Body of pancreas (tissue), 4 donors: Measurements from ENCODE around the gene SCGB1D1. TPM values are rescaled to one million over a fixed set of nuclear protein-coding genes. Genes with fewer than 3 reads are reported as not detected.

Experiments used
- ATAC-seq: fragments of 150-250 bp; one replicate; pipeline ENCODE4 v1.9.1; 2016
- DNase-seq, 4 donors: peaks; one replicate each; pipeline ENCODE4 v3.0.0-alpha.2; 2019
- H3K27ac ChIP-seq, 4 donors: fragments of 200-600 bp; sonication (generic); 1 replicate in 3 of 4; 2 replicates in 1 of 4; pipeline versions ENCODE4 v1.5.1 to v1.6.1; 2016 to 2019; ENCODE audit warnings: mild to moderate bottlenecking in 1 of 4, mixed read lengths in 1 of 4, moderate library complexity in 1 of 4
- H3K27me3 ChIP-seq, 2 donors: fragments of 200-600 bp; sonication (generic); one replicate each; pipeline ENCODE4 v1.6.0; 2016; ENCODE audit warnings: mild to moderate bottlenecking in 1 of 2
- H3K36me3 ChIP-seq, 2 donors: fragments of 200-600 bp; sonication (generic); replicated peaks in 1 of 2; 2 replicates each; pipeline ENCODE4 v1.5.1; 2016; ENCODE audit warnings: low read depth in 2 of 2; ENCODE audit not compliant: insufficient read depth in 1 of 2
- H3K4me1 ChIP-seq: fragments of 200-600 bp; sonication (generic); one replicate; pipeline ENCODE4 v1.6.0; 2016
- H3K4me3 ChIP-seq, 2 donors: fragments of 200-600 bp; sonication (generic); 1 replicate in 1 of 2; 2 replicates in 1 of 2; pipeline ENCODE4 v1.5.1; 2016 to 2019
- H3K9me3 ChIP-seq, 3 donors: fragments of 200-600 bp; sonication (generic); 1 replicate in 2 of 3; 2 replicates in 1 of 3; pipeline ENCODE4 v1.5.1; 2016
- POLR2A ChIP-seq, 3 donors: fragments of 450-650 bp; IDR thresholded peaks; one replicate each; pipeline ENCODE4 v1.6.1; 2016; ENCODE audit warnings: antibody characterized with exemption in 3 of 3, mild to moderate bottlenecking in 2 of 3
- WGBS, 2 donors: methylation state at CpG; one replicate each; pipeline ENCODE4 v1.1.5; 2017; 5-methylcytosine and 5-hydroxymethylcytosine counted together
- intact Hi-C: fragments of 100-400 bp; cut with DNase I; formaldehyde crosslinking; loops from one replicate; pipeline ENCODE4 v1.15.1; 2023
- total RNA-seq, 2 donors: library from RNA; depleted of rRNA; stranded (reverse); fragments of >200 nt; gene quantifications; one replicate each; pipeline ENCODE4 v1.1.0, GENCODE V29; 2016
- TF ChIP-seq, protein P1 (sequence below), 7 experiments: fragments of 450-650 bp in 4 of 7; fragments of 200-600 bp in 3 of 7; sonication (generic) in 3 of 7; IDR thresholded peaks; one replicate each; pipeline ENCODE4 v1.5.1; 2016 to 2019; ENCODE audit warnings: antibody characterized with exemption in 7 of 7

SCGB1D1 gene, protein sequence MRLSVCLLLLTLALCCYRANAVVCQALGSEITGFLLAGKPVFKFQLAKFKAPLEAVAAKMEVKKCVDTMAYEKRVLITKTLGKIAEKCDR
- not detected for total RNA-seq

DNA sequence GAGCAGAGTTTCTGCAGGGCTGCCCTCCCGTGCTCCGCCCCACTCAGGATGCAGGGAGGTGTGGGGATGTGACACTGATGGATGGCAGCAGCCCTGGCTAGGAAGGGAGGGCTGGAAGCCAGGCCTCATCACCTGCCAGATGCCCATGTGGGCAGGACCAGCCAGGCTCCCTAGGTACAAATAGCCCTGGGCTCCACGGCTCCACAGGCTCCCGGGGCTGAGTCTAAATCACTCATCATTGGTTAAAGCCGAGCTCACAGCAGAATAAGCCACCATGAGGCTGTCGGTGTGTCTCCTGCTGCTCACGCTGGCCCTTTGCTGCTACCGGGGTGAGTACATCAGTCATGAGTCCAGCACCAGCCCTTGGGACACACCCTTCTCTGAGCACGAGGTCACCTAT is at the start of gene SCGB1D1:
TSS of gene SCGB1D1 (plus strand) at position 206 of the 400 bp plus-strand sequence. CDS start at position 275, 69 bp downstream.
- DNase-seq, result no peak
- WGBS, 2 donors, result 45% methylated on average over 5 to 9 of the region's 9 CpGs
- Histone ChIP-seq H3K27ac (no peak within 1 kb of the TSS), H3K27me3 (no peaks in the 10 kb centered on the region), H3K9me3 (no peaks in the 10 kb centered on the region), H3K36me3 (no peaks in the 10 kb centered on the region), H3K4me3 (no peak within 1 kb of the TSS), H3K4me1 (no peaks in the 10 kb centered on the region)
- TF ChIP-seq, protein P1, sequence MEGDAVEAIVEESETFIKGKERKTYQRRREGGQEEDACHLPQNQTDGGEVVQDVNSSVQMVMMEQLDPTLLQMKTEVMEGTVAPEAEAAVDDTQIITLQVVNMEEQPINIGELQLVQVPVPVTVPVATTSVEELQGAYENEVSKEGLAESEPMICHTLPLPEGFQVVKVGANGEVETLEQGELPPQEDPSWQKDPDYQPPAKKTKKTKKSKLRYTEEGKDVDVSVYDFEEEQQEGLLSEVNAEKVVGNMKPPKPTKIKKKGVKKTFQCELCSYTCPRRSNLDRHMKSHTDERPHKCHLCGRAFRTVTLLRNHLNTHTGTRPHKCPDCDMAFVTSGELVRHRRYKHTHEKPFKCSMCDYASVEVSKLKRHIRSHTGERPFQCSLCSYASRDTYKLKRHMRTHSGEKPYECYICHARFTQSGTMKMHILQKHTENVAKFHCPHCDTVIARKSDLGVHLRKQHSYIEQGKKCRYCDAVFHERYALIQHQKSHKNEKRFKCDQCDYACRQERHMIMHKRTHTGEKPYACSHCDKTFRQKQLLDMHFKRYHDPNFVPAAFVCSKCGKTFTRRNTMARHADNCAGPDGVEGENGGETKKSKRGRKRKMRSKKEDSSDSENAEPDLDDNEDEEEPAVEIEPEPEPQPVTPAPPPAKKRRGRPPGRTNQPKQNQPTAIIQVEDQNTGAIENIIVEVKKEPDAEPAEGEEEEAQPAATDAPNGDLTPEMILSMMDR (IDR thresholded peaks at IDR 0.05), result no peak
- no peak for TF ChIP-seq POLR2A (IDR thresholded peaks at IDR 0.05)
- no peak for ATAC-seq
- intact Hi-C loops, result no loop called here

DNA sequence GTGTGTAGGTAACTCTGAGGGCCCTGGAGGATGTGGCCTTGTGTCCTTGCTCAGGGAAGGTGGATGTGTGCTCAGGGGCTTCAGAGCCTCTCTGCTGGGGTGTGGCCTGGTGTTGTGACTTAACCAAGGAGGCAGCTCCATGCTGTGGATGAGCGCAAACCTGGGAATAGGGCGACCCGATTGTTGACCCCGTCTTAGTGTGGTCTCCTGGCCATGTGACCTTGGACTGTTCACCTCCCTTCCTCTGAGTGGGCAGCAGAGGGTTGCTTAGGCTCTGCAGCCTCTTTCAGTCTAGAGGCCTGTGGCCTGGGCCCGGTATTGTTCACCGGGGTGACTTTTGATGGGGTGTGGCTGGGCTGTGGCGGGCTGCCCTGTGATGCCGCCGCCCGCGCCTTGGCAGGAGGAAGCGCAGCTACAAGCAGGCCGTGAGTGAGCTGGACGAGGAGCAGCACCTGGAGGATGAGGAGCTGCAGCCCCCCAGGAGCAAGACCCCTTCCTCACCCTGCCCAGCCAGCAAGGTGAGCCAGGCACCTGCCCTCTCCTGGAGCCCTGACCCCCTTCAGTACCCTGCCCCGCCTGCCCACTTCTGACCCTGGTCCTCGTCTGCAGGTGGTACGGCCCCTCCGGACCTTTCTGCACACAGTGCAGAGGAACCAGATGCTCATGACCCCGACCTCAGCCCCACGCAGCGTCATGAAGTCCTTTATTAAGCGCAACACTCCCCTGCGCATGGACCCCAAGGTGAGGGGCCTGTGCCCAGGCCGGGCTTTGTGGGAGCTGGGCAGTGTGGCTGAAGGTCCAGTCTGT is 49.5 kb upstream of the SCGB1D1 start:
- Histone ChIP-seq H3K4me1 (no peaks in the 10 kb centered on the region), H3K4me3 (no peak overlapping the region), H3K27me3 (no peaks in the 10 kb centered on the region), H3K9me3 (no peaks in the 10 kb centered on the region), H3K27ac (no peak overlapping the region), H3K36me3 (peaks cover 0 to 5% of the 10 kb centered on the region in 2 donors)
- TF ChIP-seq POLR2A (IDR thresholded peaks at IDR 0.05), result no peak
- TF ChIP-seq, protein P1 (IDR thresholded peaks at IDR 0.05), result no peak
- no peak for ATAC-seq
- 94 to 97% methylated on average over 12 to 20 of the region's 24 CpGs for WGBS, 2 donors
- intact Hi-C loops, result no loop called here
- DNase-seq, result peak in 1 of 4 donors; percentile 4

DNA sequence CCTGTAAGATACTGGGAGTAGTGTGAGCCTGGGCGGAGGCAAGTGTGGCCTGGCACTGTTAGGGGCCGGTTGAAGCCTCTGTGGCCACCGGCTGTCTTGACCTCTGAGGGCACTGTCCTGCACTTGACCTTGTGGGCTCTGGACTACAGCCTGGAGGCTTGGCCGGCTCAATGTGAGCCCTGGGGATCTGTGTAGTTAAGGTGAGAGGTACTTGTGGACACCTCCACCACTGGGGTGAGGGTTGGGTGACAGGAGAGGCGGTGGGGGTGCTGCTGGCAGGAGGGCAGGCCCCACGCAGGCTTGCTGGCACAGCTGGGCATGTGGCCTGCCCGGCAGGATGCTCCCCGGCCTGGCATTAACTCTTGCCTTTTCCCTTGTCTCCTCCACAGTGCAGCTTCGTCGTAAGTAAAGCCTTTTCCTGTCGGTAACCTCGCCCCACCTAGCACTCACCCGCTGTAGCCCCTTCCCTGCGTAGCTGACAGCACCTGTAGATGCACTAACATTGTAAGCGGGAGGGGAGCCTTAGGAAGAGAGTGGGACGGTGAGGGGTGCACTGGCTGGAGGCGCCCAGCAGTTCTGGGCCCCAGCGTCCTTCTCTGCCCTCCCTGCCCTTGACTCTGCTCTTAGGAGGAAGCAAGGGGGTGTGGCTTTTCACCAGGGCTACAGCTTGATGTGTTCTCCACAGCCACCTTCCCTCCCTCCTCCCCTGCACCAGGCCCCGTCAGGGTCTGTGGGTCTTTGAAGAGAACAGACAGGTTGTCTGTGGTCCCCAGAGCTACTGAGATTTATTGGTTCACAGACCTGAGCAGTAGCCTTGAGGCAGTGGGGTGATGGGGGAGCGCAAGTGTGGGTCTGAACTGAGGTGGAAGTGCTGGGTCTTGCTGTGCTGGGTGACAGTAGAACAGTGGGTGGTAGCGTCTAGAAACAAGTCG is 48.6 kb upstream of the SCGB1D1 start:
- intact Hi-C loops, result no loop called here
- TF ChIP-seq, protein P1 (IDR thresholded peaks at IDR 0.05), result no peak
- DNase-seq, result peak in 1 of 4 donors; percentile 5
- no peak overlapping the region for H3K4me3 ChIP-seq
- ATAC-seq, result no peak
- no peaks in the 10 kb centered on the region for H3K4me1 ChIP-seq
- peaks cover 0 to 7% of the 10 kb centered on the region in 2 donors for H3K36me3 ChIP-seq
- H3K9me3 ChIP-seq, result no peaks in the 10 kb centered on the region
- WGBS, 2 donors, result 86 to 95% methylated on average over 18 to 22 of the region's 22 CpGs
- no peaks in the 10 kb centered on the region for H3K27me3 ChIP-seq
- no peak overlapping the region for H3K27ac ChIP-seq

DNA sequence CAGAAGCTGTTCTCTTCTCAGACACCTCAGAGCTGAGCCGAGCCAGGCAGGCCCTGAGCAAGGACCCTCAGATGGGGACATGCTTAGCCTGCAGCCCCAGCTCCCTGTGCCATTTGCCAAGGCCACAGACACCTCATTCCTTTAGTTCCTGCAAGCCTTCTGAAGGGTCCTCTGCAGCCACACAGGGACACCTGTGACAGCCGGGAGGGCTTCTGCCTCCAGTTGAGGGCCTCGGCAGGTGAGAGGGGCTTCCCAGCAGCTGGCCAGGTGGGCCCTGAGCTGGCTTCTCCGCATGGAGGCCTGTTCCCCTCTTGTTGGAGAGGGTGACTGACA is 48.0 kb upstream of the SCGB1D1 start:
- intact Hi-C loops, result no loop called here
- DNase-seq (no peak), ATAC-seq (no peak)
- Histone ChIP-seq H3K9me3 (no peaks in the 10 kb centered on the region), H3K4me1 (no peaks in the 10 kb centered on the region), H3K4me3 (no peak overlapping the region), H3K27me3 (no peaks in the 10 kb centered on the region), H3K36me3 (peaks cover 0 to 10% of the 10 kb centered on the region in 2 donors), H3K27ac (no peak overlapping the region)
- TF ChIP-seq, protein P1 (IDR thresholded peaks at IDR 0.05), result no peak
- no peak for TF ChIP-seq POLR2A (IDR thresholded peaks at IDR 0.05)
- 88% methylated on average over 4 of the region's 4 CpGs; no CpG with 5 or more reads in 1 of the 2 donors for WGBS, 2 donors
